WTC11 (cell line): ENCODE results near the gene TNFRSF14. TPM values are rescaled to one million over a fixed set of nuclear protein-coding genes. Genes with fewer than 3 reads are reported as not detected.
A peak's percentile ranks its signal among the peaks of the same experiment; 100 is the strongest.

Experiments
- ATAC-seq: fragments of 200-7000 bp; cut with Tn5 transposase; 2 replicates; pipeline ENCODE4 v1.10.0; 2021; ENCODE audit warnings: mild to moderate bottlenecking, moderate library complexity
- CTCF ChIA-PET: fragments of 300-600 bp; sonication (Branson Sonifier 250); formaldehyde crosslinking; loops from one replicate; lab custom pipeline; 2021; ENCODE audit warnings: antibody characterized with exemption; lab: Charles Lee
- POLR2A ChIA-PET: fragments of 350-600 bp; sonication (Branson Sonifier 250); formaldehyde crosslinking; loops from one replicate; lab custom pipeline; 2021; ENCODE audit warnings: antibody characterized with exemption; lab: Charles Lee
- DNase-seq: peaks from one replicate; pipeline ENCODE4 v3.0.0; 2021; ENCODE audit warnings: low spot score
- H3K27ac Mint-ChIP-seq: 2 replicates; pipeline ENCODE4 v1.8.0; 2021; ENCODE audit warnings: mixed read lengths
- H3K27me3 Mint-ChIP-seq: 2 replicates; pipeline ENCODE4 v1.8.0; 2021; ENCODE audit warnings: low read depth, mild to moderate bottlenecking, moderate library complexity, mixed read lengths
- H3K36me3 Mint-ChIP-seq: 2 replicates; pipeline ENCODE4 v1.8.0; 2021; ENCODE audit warnings: mixed read lengths
- H3K4me1 Mint-ChIP-seq: 2 replicates; pipeline ENCODE4 v1.8.0; 2022; ENCODE audit warnings: mixed read lengths
- H3K4me3 Mint-ChIP-seq: 2 replicates; pipeline ENCODE4 v1.8.0; 2021; ENCODE audit warnings: mild to moderate bottlenecking, moderate library complexity, mixed read lengths
- H3K9me3 Mint-ChIP-seq: 2 replicates; pipeline ENCODE4 v1.8.0; 2021; ENCODE audit warnings: mixed read lengths
- ARID4B ChIP-seq: sonication (generic); formaldehyde crosslinking; IDR thresholded peaks from 2 replicates; pipeline ENCODE4 v1.8.0; 2023; ENCODE audit warnings: missing genetic modification reagents, mild to moderate bottlenecking, borderline replicate concordance
- ATF6 ChIP-seq: sonication (generic); formaldehyde crosslinking; IDR thresholded peaks from 2 replicates; pipeline ENCODE4 v1.8.1; 2023; ENCODE audit warnings: mild to moderate bottlenecking, missing genetic modification reagents
- CTCF ChIP-seq: fragments of 200-600 bp; IDR thresholded peaks from 2 replicates; pipeline ENCODE4 v1.8.0; 2022; ENCODE audit warnings: antibody characterized with exemption
- EMX1 ChIP-seq: fragments of 250-450 bp; sonication (Bioruptor Pico); IDR thresholded peaks from 2 replicates; pipeline ENCODE4 v1.8.0; 2021; ENCODE audit warnings: mild to moderate bottlenecking
- FOXP1 ChIP-seq: sonication (generic); formaldehyde crosslinking; IDR thresholded peaks from 2 replicates; pipeline ENCODE4 v1.8.0; 2022; ENCODE audit warnings: missing genetic modification reagents, mild to moderate bottlenecking, moderate library complexity, borderline replicate concordance
- GABPB1 ChIP-seq: sonication (generic); formaldehyde crosslinking; IDR thresholded peaks from 2 replicates; pipeline ENCODE4 v1.8.1; 2023; ENCODE audit warnings: mild to moderate bottlenecking, missing genetic modification reagents
- NR2C2 ChIP-seq: sonication (generic); formaldehyde crosslinking; IDR thresholded peaks from 2 replicates; pipeline ENCODE4 v1.8.0; 2022; ENCODE audit warnings: mild to moderate bottlenecking, missing genetic modification reagents
- TEAD1 ChIP-seq: sonication (generic); formaldehyde crosslinking; IDR thresholded peaks from 2 replicates; pipeline ENCODE4 v1.8.0; 2022; ENCODE audit warnings: mild to moderate bottlenecking, missing genetic modification reagents
- ZNF671 ChIP-seq: fragments of 250-450 bp; sonication (Bioruptor Pico); IDR thresholded peaks from 2 replicates; pipeline ENCODE4 v1.8.0; 2021; ENCODE audit warnings: mild to moderate bottlenecking
- total RNA-seq: library from RNA; stranded (reverse); gene quantifications from 3 replicates; pipeline ENCODE4 v1.2.3, GENCODE V29; 2021
- TF ChIP-seq, protein P1 (sequence below): sonication (generic); formaldehyde crosslinking; IDR thresholded peaks from 2 replicates; pipeline ENCODE4 v1.8.0; 2023; ENCODE audit warnings: mild to moderate bottlenecking, missing genetic modification reagents
- TF ChIP-seq, protein P2 (sequence below): sonication (generic); formaldehyde crosslinking; conservative IDR thresholded peaks from 2 replicates; pipeline ENCODE4 v1.8.1; 2022; ENCODE audit warnings: mild to moderate bottlenecking, missing genetic modification reagents
- TF ChIP-seq, protein P3 (sequence below): sonication (generic); formaldehyde crosslinking; IDR thresholded peaks from 2 replicates; pipeline ENCODE4 v1.8.0; 2022; ENCODE audit warnings: mild to moderate bottlenecking, missing genetic modification reagents
- TF ChIP-seq, protein P4 (sequence below): sonication (generic); formaldehyde crosslinking; IDR thresholded peaks from 2 replicates; pipeline ENCODE4 v1.8.1; 2022; ENCODE audit warnings: mild to moderate bottlenecking, moderate library complexity, missing genetic modification reagents

The TNFRSF14 gene
- total RNA-seq, 1 experiment from 2014 or later, result 0.87 TPM

DNA sequence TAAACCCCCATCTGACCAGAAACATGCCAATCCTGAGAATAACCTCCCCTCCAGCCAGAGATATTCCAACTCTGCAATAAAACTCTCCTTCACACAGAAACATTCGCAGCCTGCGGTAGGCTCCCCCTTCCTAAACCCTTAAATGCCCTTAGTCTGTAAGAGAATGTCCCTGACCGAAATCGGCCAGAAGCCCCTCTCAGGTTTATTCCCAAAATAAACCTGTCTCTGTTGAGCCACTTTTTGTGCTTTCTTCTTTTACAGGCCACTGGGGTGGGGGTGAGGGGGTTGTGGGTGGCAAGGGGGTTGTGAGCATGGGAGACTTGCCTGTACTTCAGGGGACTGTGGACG, 35.0 kb downstream of the TNFRSF14 start (continued):
- TF ChIP-seq, protein P1, sequence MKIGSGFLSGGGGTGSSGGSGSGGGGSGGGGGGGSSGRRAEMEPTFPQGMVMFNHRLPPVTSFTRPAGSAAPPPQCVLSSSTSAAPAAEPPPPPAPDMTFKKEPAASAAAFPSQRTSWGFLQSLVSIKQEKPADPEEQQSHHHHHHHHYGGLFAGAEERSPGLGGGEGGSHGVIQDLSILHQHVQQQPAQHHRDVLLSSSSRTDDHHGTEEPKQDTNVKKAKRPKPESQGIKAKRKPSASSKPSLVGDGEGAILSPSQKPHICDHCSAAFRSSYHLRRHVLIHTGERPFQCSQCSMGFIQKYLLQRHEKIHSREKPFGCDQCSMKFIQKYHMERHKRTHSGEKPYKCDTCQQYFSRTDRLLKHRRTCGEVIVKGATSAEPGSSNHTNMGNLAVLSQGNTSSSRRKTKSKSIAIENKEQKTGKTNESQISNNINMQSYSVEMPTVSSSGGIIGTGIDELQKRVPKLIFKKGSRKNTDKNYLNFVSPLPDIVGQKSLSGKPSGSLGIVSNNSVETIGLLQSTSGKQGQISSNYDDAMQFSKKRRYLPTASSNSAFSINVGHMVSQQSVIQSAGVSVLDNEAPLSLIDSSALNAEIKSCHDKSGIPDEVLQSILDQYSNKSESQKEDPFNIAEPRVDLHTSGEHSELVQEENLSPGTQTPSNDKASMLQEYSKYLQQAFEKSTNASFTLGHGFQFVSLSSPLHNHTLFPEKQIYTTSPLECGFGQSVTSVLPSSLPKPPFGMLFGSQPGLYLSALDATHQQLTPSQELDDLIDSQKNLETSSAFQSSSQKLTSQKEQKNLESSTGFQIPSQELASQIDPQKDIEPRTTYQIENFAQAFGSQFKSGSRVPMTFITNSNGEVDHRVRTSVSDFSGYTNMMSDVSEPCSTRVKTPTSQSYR (CRISPR knock-in tag), result no peak
- TF ChIP-seq ARID4B (CRISPR knock-in tag), result no peak
- TF ChIP-seq, protein P2, sequence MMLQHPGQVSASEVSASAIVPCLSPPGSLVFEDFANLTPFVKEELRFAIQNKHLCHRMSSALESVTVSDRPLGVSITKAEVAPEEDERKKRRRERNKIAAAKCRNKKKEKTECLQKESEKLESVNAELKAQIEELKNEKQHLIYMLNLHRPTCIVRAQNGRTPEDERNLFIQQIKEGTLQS (CRISPR knock-in tag), result no peak
- TF ChIP-seq NR2C2 (CRISPR knock-in tag), result no peak

- ATAC-seq, result no peak
- H3K4me1 Mint-ChIP-seq, result no peaks in the 10 kb centered on the region
- H3K9me3 Mint-ChIP-seq, result peaks cover 12% of the 10 kb centered on the region
- no peak for TF ChIP-seq ZNF671 (CRISPR knock-in tag)
- TF ChIP-seq ATF6 (CRISPR knock-in tag), result no peak
- no peak for TF ChIP-seq EMX1 (CRISPR knock-in tag)
- TF ChIP-seq, protein P3, sequence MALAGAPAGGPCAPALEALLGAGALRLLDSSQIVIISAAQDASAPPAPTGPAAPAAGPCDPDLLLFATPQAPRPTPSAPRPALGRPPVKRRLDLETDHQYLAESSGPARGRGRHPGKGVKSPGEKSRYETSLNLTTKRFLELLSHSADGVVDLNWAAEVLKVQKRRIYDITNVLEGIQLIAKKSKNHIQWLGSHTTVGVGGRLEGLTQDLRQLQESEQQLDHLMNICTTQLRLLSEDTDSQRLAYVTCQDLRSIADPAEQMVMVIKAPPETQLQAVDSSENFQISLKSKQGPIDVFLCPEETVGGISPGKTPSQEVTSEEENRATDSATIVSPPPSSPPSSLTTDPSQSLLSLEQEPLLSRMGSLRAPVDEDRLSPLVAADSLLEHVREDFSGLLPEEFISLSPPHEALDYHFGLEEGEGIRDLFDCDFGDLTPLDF, result no peak
- TF ChIP-seq CTCF, result no peak
- no peak for TF ChIP-seq FOXP1
- no peak for TF ChIP-seq TEAD1
- TF ChIP-seq, protein P4, sequence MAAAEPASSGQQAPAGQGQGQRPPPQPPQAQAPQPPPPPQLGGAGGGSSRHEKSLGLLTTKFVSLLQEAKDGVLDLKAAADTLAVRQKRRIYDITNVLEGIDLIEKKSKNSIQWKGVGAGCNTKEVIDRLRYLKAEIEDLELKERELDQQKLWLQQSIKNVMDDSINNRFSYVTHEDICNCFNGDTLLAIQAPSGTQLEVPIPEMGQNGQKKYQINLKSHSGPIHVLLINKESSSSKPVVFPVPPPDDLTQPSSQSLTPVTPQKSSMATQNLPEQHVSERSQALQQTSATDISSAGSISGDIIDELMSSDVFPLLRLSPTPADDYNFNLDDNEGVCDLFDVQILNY (CRISPR knock-in tag), result no peak
- no peak for TF ChIP-seq GABPB1 (CRISPR knock-in tag)
- DNase-seq, result peak; percentile 4
- CTCF ChIA-PET, result no interaction called here
- H3K27ac Mint-ChIP-seq, result no peak overlapping the region
- peaks cover 15% of the 10 kb centered on the region for H3K36me3 Mint-ChIP-seq
- POLR2A ChIA-PET, result no interaction called here
- H3K4me3 Mint-ChIP-seq, result no peak overlapping the region
- peaks cover 6% of the 10 kb centered on the region for H3K27me3 Mint-ChIP-seq
Measured at GRCh38 chr1:2591581-2592261, 35.5 kb downstream of the TNFRSF14 start.
